BJ (cell line): ENCODE data around the gene ACAP1. TPM values are rescaled to one million over a fixed set of nuclear protein-coding genes. Genes with fewer than 3 reads are reported as not detected.

ENCODE experiments used
- CTCF ChIA-PET: fragments of 350-600 bp; formaldehyde crosslinking; extraction: SDS; loops from one replicate; lab custom pipeline; 2021; ENCODE audit warnings: antibody characterized with exemption, inconsistent platforms; lab: Yijun Ruan, JAX
- POLR2A ChIA-PET: fragments of 300-600 bp; sonication (Branson Sonifier 250); formaldehyde crosslinking; extraction: SDS; loops from one replicate; lab custom pipeline; 2021; ENCODE audit warnings: antibody characterized with exemption; lab: Charles Lee
- DNase-seq: peaks from one replicate; pipeline ENCODE4 v3.0.0-alpha.2; 2011; ENCODE audit warnings: low read depth
- H3K27me3 ChIP-seq: 2 replicates; pipeline ENCODE4 v1.6.0; 2011; ENCODE audit warnings: low read length; ENCODE audit not compliant: control insufficient read depth, insufficient read depth
- H3K36me3 ChIP-seq: 2 replicates; pipeline ENCODE4 v1.5.1; 2011; ENCODE audit warnings: low read length; ENCODE audit not compliant: control insufficient read depth, insufficient read depth
- H3K4me3 ChIP-seq: 2 replicates; pipeline ENCODE4 v1.5.1; 2011; ENCODE audit warnings: low read depth, mild to moderate bottlenecking, control low read depth, low read length
- CTCF ChIP-seq: IDR thresholded peaks from 2 replicates; pipeline ENCODE4 v1.5.1; 2011; ENCODE audit warnings: low read depth, mild to moderate bottlenecking, control low read depth, inconsistent platforms, low read length, moderate library complexity; ENCODE audit not compliant: insufficient read depth
- polyA minus RNA-seq: library from RNA; depleted of rRNA, polyadenylated mRNA; stranded (reverse); fragments of >200 nt; gene quantifications from 2 replicates; pipeline ENCODE4 v1.2.3, GENCODE V29; 2011; rRNA and poly(A)+ RNA removed
- polyA plus RNA-seq: library from polyadenylated mRNA; depleted of rRNA; stranded (reverse); fragments of >200 nt; gene quantifications from 2 replicates; pipeline ENCODE4 v1.2.3, GENCODE V29; 2011; rRNA removed

The ACAP1 gene
- polyA plus RNA-seq (1.7 and 2.0 TPM in 2 replicates), polyA minus RNA-seq (0.77 and 1.2 TPM in 2 replicates)

GRCh38 chr17:7336240-7337175 is at the start of gene ACAP1:
TSS of gene ACAP1 (plus strand) at chr17:7336529. CDS start at chr17:7336735, 206 bp downstream.
- ChIA-PET POLR2A (no interaction called here), CTCF (interaction anchor here (1.1 to 3.2 kb wide), 4 partner anchors 8 to 20 kb away, joined by 3 to 13 read pairs (median 4); no protein-coding TSS in a partner anchor)
- no peak for DNase-seq
- TF ChIP-seq CTCF, result no peak
- Histone ChIP-seq H3K27me3 (peaks cover under 1% of the 10 kb centered on the region), H3K4me3 (no peak within 1 kb of the TSS), H3K36me3 (no peaks in the 10 kb centered on the region)

GRCh38 chr17:7289256-7290032 is 46.9 kb upstream of the ACAP1 start:
- H3K27me3 ChIP-seq, result peaks cover 30% of the 10 kb centered on the region
- H3K36me3 ChIP-seq, result no peaks in the 10 kb centered on the region
- no peak for DNase-seq
- no peak overlapping the region for H3K4me3 ChIP-seq
- POLR2A ChIA-PET, result no interaction called here
- CTCF ChIA-PET, result no interaction called here
- no peak for TF ChIP-seq CTCF

- H3K27me3 ChIP-seq, result peaks cover 32% of the 10 kb centered on the region
- H3K4me3 ChIP-seq, result no peak overlapping the region
- no peak for TF ChIP-seq CTCF
- no peak for DNase-seq
- no peaks in the 10 kb centered on the region for H3K36me3 ChIP-seq
- POLR2A ChIA-PET, result no interaction called here
- CTCF ChIA-PET, result no interaction called here
These were observed 46.2 kb upstream of the ACAP1 start for GRCh38 chr17:7290166-7290565.

- no peak for TF ChIP-seq CTCF
- no peaks in the 10 kb centered on the region for H3K36me3 ChIP-seq
- no peak for DNase-seq
- ChIA-PET CTCF (interaction anchor here (2.0 kb wide), 1 partner anchor 9 kb away, joined by 6 read pairs; the partner anchor contains the start of gene SLC2A4), POLR2A (no interaction called here)
- H3K4me3 ChIP-seq, result no peak overlapping the region
- H3K27me3 ChIP-seq, result peaks cover 32% of the 10 kb centered on the region
These were observed 45.6 kb upstream of the ACAP1 start for GRCh38 chr17:7290685-7291084.

GRCh38 chr17:7292194-7292593 is 44.1 kb upstream of the ACAP1 start:
- H3K4me3 ChIP-seq, result no peak overlapping the region
- no peak for DNase-seq
- peaks cover 27% of the 10 kb centered on the region for H3K27me3 ChIP-seq
- no peak for TF ChIP-seq CTCF
- POLR2A ChIA-PET, result no interaction called here
- H3K36me3 ChIP-seq, result no peaks in the 10 kb centered on the region
- CTCF ChIA-PET, result interaction anchor here (1.2 to 2.0 kb wide), 3 partner anchors 10 to 71 kb away, joined by 3 to 6 read pairs (median 4); partner anchors contain the start of gene SLC2A4
